ENCODE results near the gene ZFAND6. TPM values are rescaled to one million over a fixed set of nuclear protein-coding genes. Genes with fewer than 3 reads are reported as not detected.

ZFAND6 gene
- total RNA-seq, 4 donors from 2014 or later: 75.9 to 154 (median 81.0) TPM

- TF ChIP-seq CTCF (IDR thresholded peaks at IDR 0.05) (no peak), POLR2A (IDR thresholded peaks at IDR 0.05) (no peak)
- H3K9me3 ChIP-seq: no peaks in the 10 kb centered on the region
- H3K36me3 ChIP-seq: no peaks in the 10 kb centered on the region
- H3K4me3 ChIP-seq: no peak overlapping the region
- no peaks in the 10 kb centered on the region for H3K27me3 ChIP-seq
- H3K4me1 ChIP-seq: peaks cover 0 to 14% (median 0%) of the 10 kb centered on the region in 4 donors
- H3K27ac ChIP-seq: peak overlapping the region in 2 of 4 donors; percentile 58 to 75
- no peak for DNase-seq
Observed at GRCh38 chr15:80151576-80151975, 92.1 kb downstream of the ZFAND6 start.

- Histone ChIP-seq H3K36me3 (no peaks in the 10 kb centered on the region), H3K27ac (peak overlapping the region; percentile 75 to 81 (median 76)), H3K4me1 (peaks cover 0 to 14% (median 0%) of the 10 kb centered on the region in 4 donors), H3K4me3 (peak overlapping the region; percentile 56 to 81 (median 78)), H3K27me3 (no peaks in the 10 kb centered on the region), H3K9me3 (no peaks in the 10 kb centered on the region)
- DNase-seq: peak; percentile 97 to 99 (median 98)
- TF ChIP-seq POLR2A (IDR thresholded peaks at IDR 0.05) (no peak), CTCF (IDR thresholded peaks at IDR 0.05) (no peak)
Observed at GRCh38 chr15:80152180-80152895, 92.9 kb downstream of the ZFAND6 start.

GRCh38 chr15:80152896-80153876 is 93.7 kb downstream of the ZFAND6 start, which contains the start of gene FAH:
Gene FAH, plus strand, starts transcription at chr15:80152999. Its CDS starts 56 bp downstream, at chr15:80153055.
- Histone ChIP-seq H3K4me1 (peaks cover 0 to 14% (median 0%) of the 10 kb centered on the region in 4 donors), H3K27ac (peak within 1 kb of the TSS; percentile 75 to 81 (median 76)), H3K36me3 (no peaks in the 10 kb centered on the region), H3K4me3 (peak within 1 kb of the TSS; percentile 56 to 81 (median 78)), H3K27me3 (no peaks in the 10 kb centered on the region), H3K9me3 (no peaks in the 10 kb centered on the region)
- TF ChIP-seq CTCF (IDR thresholded peaks at IDR 0.05) (no peak), POLR2A (IDR thresholded peaks at IDR 0.05) (peak in 1 of 2 donors; percentile 27)
- DNase-seq: peak in 1 of 3 donors; percentile 44

GRCh38 chr15:80153900-80154299 is 94.4 kb downstream of the ZFAND6 start:
- no peaks in the 10 kb centered on the region for H3K36me3 ChIP-seq
- H3K4me3 ChIP-seq: peak overlapping the region in 2 of 4 donors; percentile 76 to 79
- no peak for DNase-seq
- no peaks in the 10 kb centered on the region for H3K9me3 ChIP-seq
- H3K4me1 ChIP-seq: peaks cover 0 to 14% (median 0%) of the 10 kb centered on the region in 4 donors
- no peaks in the 10 kb centered on the region for H3K27me3 ChIP-seq
- TF ChIP-seq POLR2A (IDR thresholded peaks at IDR 0.05): no peak
- TF ChIP-seq CTCF (IDR thresholded peaks at IDR 0.05): no peak
- peak overlapping the region in 3 of 4 donors; percentile 75 to 81 (median 75) for H3K27ac ChIP-seq

GRCh38 chr15:80154336-80154735 is 94.9 kb downstream of the ZFAND6 start:
- no peaks in the 10 kb centered on the region for H3K9me3 ChIP-seq
- peak overlapping the region in 1 of 4 donors; percentile 23 for H3K27ac ChIP-seq
- no peak for DNase-seq
- H3K27me3 ChIP-seq: no peaks in the 10 kb centered on the region
- H3K4me1 ChIP-seq: peaks cover 0 to 14% (median 0%) of the 10 kb centered on the region in 4 donors
- peak overlapping the region in 1 of 4 donors; percentile 76 for H3K4me3 ChIP-seq
- no peak for TF ChIP-seq CTCF (IDR thresholded peaks at IDR 0.05)
- H3K36me3 ChIP-seq: peaks cover 0 to 1% (median 0%) of the 10 kb centered on the region in 3 donors

All from Peyer's patch (tissue), 4 donors.